ENCODE measurements around the gene FXYD4.
"Not testable (repeated sequence)": the region's sequence is repeated elsewhere in the genome, so short reads cannot be mapped to it uniquely, and the experiment has no call there.

FXYD4 gene

GRCh38 chr10:43371418-43371817, at the start of gene FXYD4:
FXYD4 (plus strand) TSS chr10:43371636; CDS start chr10:43373747, 2,111 bp downstream.
- DNase-seq: no peak

GRCh38 chr10:43322331-43322730, 49.1 kb upstream of the FXYD4 start:
- no peak for DNase-seq

- peak; percentile 38 for DNase-seq
Measured at GRCh38 chr10:43322769-43323168, 48.7 kb upstream of the FXYD4 start.

GRCh38 chr10:43323245-43323644, 48.2 kb upstream of the FXYD4 start:
- DNase-seq: no peak

- DNase-seq: no peak
Measured at GRCh38 chr10:43324876-43325275, 46.6 kb upstream of the FXYD4 start.

GRCh38 chr10:43327171-43327570, 44.3 kb upstream of the FXYD4 start:
- no peak for DNase-seq

- no peak for DNase-seq
Measured at GRCh38 chr10:43327986-43328385, 43.5 kb upstream of the FXYD4 start.

- DNase-seq: not testable (repeated sequence)
Measured at GRCh38 chr10:43328810-43329209, 42.6 kb upstream of the FXYD4 start.

- not testable (repeated sequence) for DNase-seq
Measured at GRCh38 chr10:43329246-43329885, 42.1 kb upstream of the FXYD4 start.

GRCh38 chr10:43330049-43330823, 41.2 kb upstream of the FXYD4 start:
- not testable (repeated sequence) for DNase-seq

GRCh38 chr10:43330824-43331127, 40.7 kb upstream of the FXYD4 start:
- not testable (repeated sequence) for DNase-seq

- DNase-seq: no peak
Measured at GRCh38 chr10:43333653-43334052, 37.8 kb upstream of the FXYD4 start.

GRCh38 chr10:43336061-43336460, 35.4 kb upstream of the FXYD4 start:
- DNase-seq: no peak

GRCh38 chr10:43336641-43337318, 34.7 kb upstream of the FXYD4 start:
- no peak for DNase-seq

GRCh38 chr10:43337536-43337935, 33.9 kb upstream of the FXYD4 start:
- DNase-seq: not testable (repeated sequence)

GRCh38 chr10:43338117-43338516, 33.3 kb upstream of the FXYD4 start:
- no peak for DNase-seq

GRCh38 chr10:43339136-43339535, 32.3 kb upstream of the FXYD4 start:
- DNase-seq: no peak

GRCh38 chr10:43340101-43340500, 31.3 kb upstream of the FXYD4 start:
- no peak for DNase-seq

GRCh38 chr10:43340619-43341018, 30.8 kb upstream of the FXYD4 start:
- no peak for DNase-seq

GRCh38 chr10:43341450-43341849, 30.0 kb upstream of the FXYD4 start:
- DNase-seq: no peak

- no peak for DNase-seq
Measured at GRCh38 chr10:43342279-43343125, 28.9 kb upstream of the FXYD4 start.

GRCh38 chr10:43343126-43343525, 28.3 kb upstream of the FXYD4 start:
- DNase-seq: no peak

GRCh38 chr10:43344051-43344450, 27.4 kb upstream of the FXYD4 start:
- DNase-seq: no peak
